Astrocyte (in vitro differentiated cells and primary cell): Measurements from ENCODE around the gene AUNIP. TPM values are rescaled to one million over a fixed set of nuclear protein-coding genes. Genes with fewer than 3 reads are reported as not detected.

Experiments
- DNase-seq: peaks from one replicate; pipeline ENCODE4 v3.0.0-alpha.2; 2010; ENCODE audit warnings: low read depth
- FAIRE-seq: peaks from 2 replicates; lab custom pipeline; 2011; peaks lifted over from hg19 to GRCh38; lab: Jason Lieb, UNC
- H2AFZ ChIP-seq: 2 replicates; pipeline ENCODE4 v1.6.0; 2012; ENCODE audit warnings: low read depth, low read length, inconsistent platforms
- H3K27ac ChIP-seq: 2 replicates; pipeline ENCODE4 v1.5.1; 2011; ENCODE audit warnings: low read depth, low read length, inconsistent platforms
- H3K27me3 ChIP-seq: 2 replicates; pipeline ENCODE4 v1.6.0; 2011; ENCODE audit warnings: low read length, inconsistent platforms; ENCODE audit not compliant: insufficient read depth
- H3K36me3 ChIP-seq: 2 replicates; pipeline ENCODE4 v1.5.1; 2011; ENCODE audit warnings: low read length, inconsistent platforms; ENCODE audit not compliant: insufficient read depth
- H3K4me1 ChIP-seq: 2 replicates; pipeline ENCODE4 v1.5.1; 2011; ENCODE audit warnings: low read length, inconsistent platforms; ENCODE audit not compliant: insufficient read depth
- H3K4me2 ChIP-seq: 2 replicates; pipeline ENCODE4 v1.6.0; 2012; ENCODE audit warnings: low read length, inconsistent platforms
- H3K4me3 ChIP-seq: 2 replicates; pipeline ENCODE4 v1.5.1; 2011; ENCODE audit warnings: low read depth, mild to moderate bottlenecking, low read length, inconsistent platforms; ENCODE audit not compliant: insufficient read depth
- H3K79me2 ChIP-seq: 2 replicates; pipeline ENCODE4 v1.6.0; 2012; ENCODE audit warnings: mild to moderate bottlenecking, low read length, inconsistent platforms; ENCODE audit not compliant: insufficient read depth
- H3K9ac ChIP-seq: 2 replicates; pipeline ENCODE4 v1.6.0; 2012; ENCODE audit warnings: mild to moderate bottlenecking, low read length, inconsistent platforms
- H3K9me3 ChIP-seq: 2 replicates; pipeline ENCODE4 v1.5.1; 2012; ENCODE audit warnings: low read depth, mild to moderate bottlenecking, low read length, inconsistent platforms; ENCODE audit not compliant: insufficient read depth
- H4K20me1 ChIP-seq: 2 replicates; pipeline ENCODE4 v1.6.0; 2012; ENCODE audit warnings: low read length, inconsistent platforms; ENCODE audit not compliant: insufficient read depth
- H3K27ac Mint-ChIP-seq: one replicate; pipeline ENCODE4 v1.8.0; 2021; ENCODE audit warnings: mild to moderate bottlenecking, mixed read lengths; ENCODE audit not compliant: unreplicated experiment
- H3K27me3 Mint-ChIP-seq: one replicate; pipeline ENCODE4 v1.8.0; 2021; ENCODE audit warnings: low read depth, mixed read lengths; ENCODE audit not compliant: unreplicated experiment
- H3K36me3 Mint-ChIP-seq: one replicate; pipeline ENCODE4 v1.8.0; 2021; ENCODE audit warnings: low read depth, mixed read lengths; ENCODE audit not compliant: unreplicated experiment
- H3K4me1 Mint-ChIP-seq: one replicate; pipeline ENCODE4 v1.8.0; 2021; ENCODE audit warnings: low read depth, mixed read lengths; ENCODE audit not compliant: unreplicated experiment
- H3K4me3 Mint-ChIP-seq: one replicate; pipeline ENCODE4 v1.8.0; 2021; ENCODE audit warnings: mild to moderate bottlenecking, moderate library complexity, mixed read lengths; ENCODE audit not compliant: unreplicated experiment
- H3K9me3 Mint-ChIP-seq: one replicate; pipeline ENCODE4 v1.8.0; 2021; ENCODE audit warnings: mild to moderate bottlenecking, mixed read lengths; ENCODE audit not compliant: unreplicated experiment
- EZH2 ChIP-seq: IDR thresholded peaks from 2 replicates; pipeline ENCODE4 v1.6.1; 2012; ENCODE audit warnings: mild to moderate bottlenecking, low read length, inconsistent platforms; ENCODE audit not compliant: insufficient read depth
- total RNA-seq: library from RNA; stranded (reverse); gene quantifications from 2 replicates; pipeline ENCODE4 v1.2.1, GENCODE V29; 2021
- TF ChIP-seq, protein P1 (sequence below): IDR thresholded peaks from 2 replicates; pipeline ENCODE4 v1.5.1; 2011; ENCODE audit warnings: low read depth, mild to moderate bottlenecking, inconsistent platforms, low read length, moderate library complexity; ENCODE audit not compliant: insufficient read depth

The AUNIP gene
- total RNA-seq, 1 donor from 2014 or later: 2.1 TPM

DNA sequence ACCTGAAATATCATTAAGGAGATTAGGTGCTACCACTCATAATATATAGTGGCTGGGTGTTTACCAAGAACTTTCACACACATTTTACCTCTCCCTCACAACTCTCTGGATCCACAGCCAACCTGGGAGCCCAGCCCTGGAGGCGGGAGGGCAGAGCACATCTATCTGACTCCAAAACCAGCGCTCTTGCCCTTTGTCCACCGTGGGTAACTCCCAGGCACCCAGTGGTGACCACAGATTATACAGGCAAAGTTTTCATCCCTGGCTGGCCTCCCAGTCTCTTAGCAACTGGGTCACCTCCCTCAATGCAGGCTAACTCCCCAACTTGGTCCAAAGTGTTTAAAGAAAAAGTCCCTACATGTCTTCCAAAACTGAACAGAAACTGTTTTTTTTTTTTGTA lies 13.9 kb upstream of the AUNIP start:
- peaks cover 16% of the 10 kb centered on the region for H3K4me1 ChIP-seq
- H3K9ac ChIP-seq: no peak overlapping the region
- H3K27ac ChIP-seq: no peak overlapping the region
- H3K79me2 ChIP-seq: peaks cover 29% of the 10 kb centered on the region
- no peaks in the 10 kb centered on the region for H3K27me3 ChIP-seq
- no peaks in the 10 kb centered on the region for H3K9me3 ChIP-seq
- no peak overlapping the region for H2AFZ ChIP-seq
- TF ChIP-seq, protein P1, sequence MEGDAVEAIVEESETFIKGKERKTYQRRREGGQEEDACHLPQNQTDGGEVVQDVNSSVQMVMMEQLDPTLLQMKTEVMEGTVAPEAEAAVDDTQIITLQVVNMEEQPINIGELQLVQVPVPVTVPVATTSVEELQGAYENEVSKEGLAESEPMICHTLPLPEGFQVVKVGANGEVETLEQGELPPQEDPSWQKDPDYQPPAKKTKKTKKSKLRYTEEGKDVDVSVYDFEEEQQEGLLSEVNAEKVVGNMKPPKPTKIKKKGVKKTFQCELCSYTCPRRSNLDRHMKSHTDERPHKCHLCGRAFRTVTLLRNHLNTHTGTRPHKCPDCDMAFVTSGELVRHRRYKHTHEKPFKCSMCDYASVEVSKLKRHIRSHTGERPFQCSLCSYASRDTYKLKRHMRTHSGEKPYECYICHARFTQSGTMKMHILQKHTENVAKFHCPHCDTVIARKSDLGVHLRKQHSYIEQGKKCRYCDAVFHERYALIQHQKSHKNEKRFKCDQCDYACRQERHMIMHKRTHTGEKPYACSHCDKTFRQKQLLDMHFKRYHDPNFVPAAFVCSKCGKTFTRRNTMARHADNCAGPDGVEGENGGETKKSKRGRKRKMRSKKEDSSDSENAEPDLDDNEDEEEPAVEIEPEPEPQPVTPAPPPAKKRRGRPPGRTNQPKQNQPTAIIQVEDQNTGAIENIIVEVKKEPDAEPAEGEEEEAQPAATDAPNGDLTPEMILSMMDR: no peak
- no peak for TF ChIP-seq EZH2
- DNase-seq: no peak
- Mint-ChIP-seq H3K36me3 (no peaks in the 10 kb centered on the region), H3K4me1 (peaks cover 2% of the 10 kb centered on the region), H3K27ac (no peak overlapping the region), H3K9me3 (no peaks in the 10 kb centered on the region), H3K27me3 (no peaks in the 10 kb centered on the region), H3K4me3 (peak overlapping the region; percentile 73)
- no peak overlapping the region for H3K4me3 ChIP-seq
- no peak overlapping the region for H3K4me2 ChIP-seq
- no peak for FAIRE-seq
- no peaks in the 10 kb centered on the region for H3K36me3 ChIP-seq
- H4K20me1 ChIP-seq: peaks cover 11% of the 10 kb centered on the region

DNA sequence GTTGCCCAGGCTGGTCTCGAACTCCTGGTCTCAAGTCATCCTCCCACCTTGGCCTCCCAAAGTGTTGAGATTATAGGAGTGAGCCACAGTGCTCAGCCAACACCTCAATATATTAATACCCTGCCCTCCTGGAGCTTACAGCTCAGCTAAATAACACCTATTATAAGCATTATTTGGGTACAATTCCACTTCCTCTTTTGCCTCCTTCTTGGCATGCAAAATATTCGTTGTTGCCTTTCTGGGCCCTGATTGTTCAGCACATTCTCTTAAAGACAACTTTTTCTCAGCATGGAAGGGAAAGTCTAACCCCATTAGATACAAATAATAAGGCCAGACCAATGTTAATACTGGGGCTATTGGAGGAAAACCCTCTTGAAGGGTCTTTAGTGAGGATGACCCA lies 13.5 kb upstream of the AUNIP start:
- H3K36me3 ChIP-seq: no peaks in the 10 kb centered on the region
- H3K27me3 ChIP-seq: no peaks in the 10 kb centered on the region
- H2AFZ ChIP-seq: no peak overlapping the region
- no peak overlapping the region for H3K27ac ChIP-seq
- no peak overlapping the region for H3K4me2 ChIP-seq
- Mint-ChIP-seq H3K36me3 (peaks cover 1% of the 10 kb centered on the region), H3K27ac (no peak overlapping the region), H3K27me3 (no peaks in the 10 kb centered on the region), H3K4me1 (peaks cover 2% of the 10 kb centered on the region), H3K4me3 (peak overlapping the region; percentile 11), H3K9me3 (no peaks in the 10 kb centered on the region)
- FAIRE-seq (no peak), DNase-seq (no peak)
- H3K9ac ChIP-seq: no peak overlapping the region
- no peaks in the 10 kb centered on the region for H3K9me3 ChIP-seq
- H4K20me1 ChIP-seq: peaks cover 12% of the 10 kb centered on the region
- peaks cover 29% of the 10 kb centered on the region for H3K79me2 ChIP-seq
- no peak for TF ChIP-seq EZH2
- TF ChIP-seq, protein P1: no peak
- H3K4me1 ChIP-seq: peaks cover 16% of the 10 kb centered on the region
- H3K4me3 ChIP-seq: no peak overlapping the region

DNA sequence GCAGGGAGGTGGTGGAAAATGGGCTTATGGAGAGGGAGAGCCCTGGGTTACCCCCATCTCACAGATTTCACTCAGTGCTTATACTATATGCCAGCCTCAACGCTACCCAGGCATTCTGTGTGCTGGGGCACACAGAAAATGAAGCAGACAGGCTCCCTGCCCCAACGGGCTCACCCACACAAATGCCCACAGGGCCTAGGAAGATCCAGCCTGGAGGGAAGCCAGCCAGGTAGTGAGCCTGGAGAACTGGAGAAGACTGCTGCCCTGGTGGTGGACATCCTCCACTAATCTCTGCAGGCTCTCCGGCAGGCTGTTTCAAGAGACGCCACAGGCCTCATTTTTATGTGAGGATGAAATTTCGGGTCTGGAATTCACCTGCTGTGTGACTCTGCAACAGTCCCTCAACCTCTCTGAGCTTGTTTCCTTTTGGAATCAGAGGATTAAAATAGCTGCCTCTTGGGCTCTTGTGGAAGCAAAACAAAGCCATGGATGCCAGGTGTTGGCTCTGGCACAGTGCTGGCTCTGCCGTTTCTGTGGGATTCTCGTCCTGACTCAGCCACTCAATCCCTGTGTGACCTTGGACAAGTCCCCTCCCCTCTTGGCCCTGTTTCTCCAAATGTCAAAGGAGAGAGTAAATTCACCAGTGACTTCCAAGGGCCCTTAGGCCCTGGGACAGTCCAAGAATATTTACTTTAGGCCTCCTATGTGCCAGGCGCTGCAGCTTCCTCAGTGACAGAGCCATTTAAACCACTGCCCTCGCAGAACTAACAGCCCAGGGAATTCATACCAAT lies 12.6 kb upstream of the AUNIP start:
- no peak for DNase-seq
- Histone ChIP-seq H3K4me2 (no peak overlapping the region), H4K20me1 (peaks cover 16% of the 10 kb centered on the region), H3K9ac (no peak overlapping the region), H3K4me1 (peaks cover 16% of the 10 kb centered on the region), H3K9me3 (no peaks in the 10 kb centered on the region), H2AFZ (no peak overlapping the region), H3K27me3 (no peaks in the 10 kb centered on the region), H3K27ac (no peak overlapping the region), H3K4me3 (no peak overlapping the region), H3K36me3 (no peaks in the 10 kb centered on the region), H3K79me2 (peaks cover 29% of the 10 kb centered on the region)
- H3K4me3 Mint-ChIP-seq: no peak overlapping the region
- H3K27ac Mint-ChIP-seq: no peak overlapping the region
- no peaks in the 10 kb centered on the region for H3K9me3 Mint-ChIP-seq
- peaks cover 1% of the 10 kb centered on the region for H3K36me3 Mint-ChIP-seq
- no peak for FAIRE-seq
- TF ChIP-seq EZH2: no peak
- TF ChIP-seq, protein P1: no peak
- no peaks in the 10 kb centered on the region for H3K27me3 Mint-ChIP-seq
- peaks cover 2% of the 10 kb centered on the region for H3K4me1 Mint-ChIP-seq
